Ovary (tissue), 9 donors: ENCODE data around the gene IFT88. TPM values are rescaled to one million over a fixed set of nuclear protein-coding genes. Genes with fewer than 3 reads are reported as not detected.

Experiments
- DNase-seq, 5 donors: peaks; one replicate each; pipeline ENCODE4 v3.0.0-alpha.2; 2019 to 2020
- H3K27ac ChIP-seq, 2 donors: fragments of 200-600 bp; one replicate each; pipeline versions ENCODE4 v1.5.1 to v1.8.0; 2019 to 2022
- H3K27me3 ChIP-seq: fragments of 200-600 bp; one replicate; pipeline ENCODE4 v1.8.0; 2022
- H3K36me3 ChIP-seq: fragments of 200-600 bp; sonication (generic); one replicate; pipeline ENCODE4 v1.5.1; 2019
- H3K4me1 ChIP-seq: one replicate; pipeline ENCODE4 v1.8.1; 2013; ENCODE audit warnings: mild to moderate bottlenecking, moderate library complexity; ENCODE audit not compliant: insufficient read depth
- H3K4me3 ChIP-seq: fragments of 200-600 bp; sonication (generic); one replicate; pipeline ENCODE4 v1.5.1; 2017
- H3K9me3 ChIP-seq, 2 donors: fragments of 200-600 bp in 1 of 2; sonication (generic) in 1 of 2; one replicate each; pipeline versions ENCODE4 v1.5.1 to v1.8.1; 2013 to 2019; ENCODE audit warnings: mild to moderate bottlenecking in 1 of 2, moderate library complexity in 1 of 2
- CTCF ChIP-seq, 3 donors: fragments of 450-650 bp in 2 of 3; fragments of 200-600 bp in 1 of 3; IDR thresholded peaks; one replicate each; pipeline versions ENCODE4 v1.5.1 to v1.8.0; 2016 to 2022; ENCODE audit warnings: antibody characterized with exemption in 3 of 3, mild to moderate bottlenecking in 1 of 3
- EP300 ChIP-seq: sonication (generic); formaldehyde crosslinking; IDR thresholded peaks from one replicate; pipeline ENCODE4 v1.6.1; 2017; ENCODE audit warnings: antibody characterized with exemption
- POLR2A ChIP-seq: fragments of 450-650 bp; IDR thresholded peaks from one replicate; pipeline ENCODE4 v1.6.1; 2017; ENCODE audit warnings: antibody characterized with exemption, mild to moderate bottlenecking, moderate library complexity
- WGBS, 3 donors: extraction: QIAGEN DNeasy Blood & Tissue Kit in 1 of 3; methylation state at CpG; one replicate each; pipeline versions ENCODE4 v1.1.5 to v1.1.7; 2013 to 2017; 5-methylcytosine and 5-hydroxymethylcytosine counted together
- intact Hi-C, 4 donors: fragments of 100-400 bp; cut with DNase I; formaldehyde crosslinking; loops; one replicate each; pipeline versions ENCODE4 v1.11.0 to v1.15.1; 2022 to 2023
- polyA plus RNA-seq, 2 donors: library from polyadenylated mRNA; stranded (reverse); fragments of 200-250 nt in 1 of 2; fragments of 350-450 nt in 1 of 2; fragmentation: Illumina TruSeq in 1 of 2; extraction: RNeasy Lipid Tissue Mini Kit (QIAGEN cat#74804) in 1 of 2; gene quantifications; one replicate each; pipeline ENCODE4 v1.2.3, GENCODE V29; 2013 to 2014
- total RNA-seq, 7 donors: library from RNA; depleted of rRNA in 2 of 7; stranded (reverse); fragments of >200 nt in 2 of 7; fragmentation: NEBNext Ultra II Directional in 3 of 7; extraction: Animal tissue kit (Norgen Biotek cat#: 25700) in 3 of 7; gene quantifications; one replicate each; pipeline versions ENCODE4 v1.1.0 to v1.2.4, GENCODE V29; 2016 to 2023
- donor health status: DM: no; HTN: no; CAD: no; lungs with moderate emphysema.
- donor health status: DM: no; HTN: no; CAD: no.
- donor health status: Bipolar disorder and iron deficiency.
- donor health status: DM: yes; HTN: yes; CAD: no.
- donor health status: DM: no; HTN: no; CAD: no.
- donor health status: DM: yes; HTN: yes; CAD: no.

IFT88 gene
- total and polyA plus RNA-seq, 9 donors, result 12.1 to 30.6 (median 22.9) TPM

GRCh38 chr13:20624213-20624612, 57.3 kb downstream of the IFT88 start:
- Histone ChIP-seq H3K36me3 (no peaks in the 10 kb centered on the region), H3K9me3 (no peaks in the 10 kb centered on the region), H3K4me3 (no peak overlapping the region), H3K27ac (no peak overlapping the region), H3K4me1 (no peaks in the 10 kb centered on the region), H3K27me3 (no peaks in the 10 kb centered on the region)
- 97 to 98% (median 97%) methylated on average over 4 of the region's 4 CpGs for WGBS, 3 donors
- no peak for DNase-seq
- TF ChIP-seq EP300 (no peak), CTCF (IDR thresholded peaks at IDR 0.05) (no peak), POLR2A (no peak)
- intact Hi-C loops, result no loop called here

GRCh38 chr13:20633802-20634201, 66.8 kb downstream of the IFT88 start:
- intact Hi-C loops, result no loop called here
- WGBS, 3 donors, result 95 to 100% (median 97%) methylated on average over 3 of the region's 3 CpGs
- H3K4me3 ChIP-seq, result no peak overlapping the region
- no peaks in the 10 kb centered on the region for H3K27me3 ChIP-seq
- H3K27ac ChIP-seq, result no peak overlapping the region
- no peaks in the 10 kb centered on the region for H3K9me3 ChIP-seq
- no peaks in the 10 kb centered on the region for H3K36me3 ChIP-seq
- no peaks in the 10 kb centered on the region for H3K4me1 ChIP-seq
- no peak for DNase-seq
- TF ChIP-seq POLR2A, result no peak
- no peak for TF ChIP-seq CTCF (IDR thresholded peaks at IDR 0.05)
- no peak for TF ChIP-seq EP300

- Histone ChIP-seq H3K4me1 (no peaks in the 10 kb centered on the region), H3K9me3 (no peaks in the 10 kb centered on the region), H3K27me3 (no peaks in the 10 kb centered on the region), H3K27ac (no peak overlapping the region), H3K4me3 (no peak overlapping the region), H3K36me3 (no peaks in the 10 kb centered on the region)
- intact Hi-C loops, result no loop called here
- TF ChIP-seq CTCF (IDR thresholded peaks at IDR 0.05), result no peak
- TF ChIP-seq POLR2A, result no peak
- TF ChIP-seq EP300, result no peak
- no peak for DNase-seq
- WGBS, 3 donors, result 96 to 97% (median 97%) methylated on average over 1 of the region's 1 CpG
These were observed 69.1 kb downstream of the IFT88 start for GRCh38 chr13:20636079-20636478.

GRCh38 chr13:20637811-20638210, 70.9 kb downstream of the IFT88 start:
- TF ChIP-seq POLR2A, result no peak
- no peak for TF ChIP-seq EP300
- no peak for TF ChIP-seq CTCF (IDR thresholded peaks at IDR 0.05)
- 89 to 94% (median 90%) methylated on average over 5 of the region's 5 CpGs for WGBS, 3 donors
- Histone ChIP-seq H3K27me3 (no peaks in the 10 kb centered on the region), H3K27ac (no peak overlapping the region), H3K4me1 (no peaks in the 10 kb centered on the region), H3K9me3 (no peaks in the 10 kb centered on the region), H3K4me3 (no peak overlapping the region), H3K36me3 (no peaks in the 10 kb centered on the region)
- intact Hi-C loops, result no loop called here
- DNase-seq, result no peak

GRCh38 chr13:20647758-20648157, 80.8 kb downstream of the IFT88 start:
- intact Hi-C loops, result loop anchor here in 1 of 4 donors (5.0 kb wide), 1 partner anchor 145 kb away; no protein-coding TSS in a partner anchor
- Histone ChIP-seq H3K4me1 (no peaks in the 10 kb centered on the region), H3K9me3 (no peaks in the 10 kb centered on the region), H3K27me3 (no peaks in the 10 kb centered on the region), H3K36me3 (no peaks in the 10 kb centered on the region), H3K27ac (no peak overlapping the region), H3K4me3 (no peak overlapping the region)
- 96 to 99% (median 97%) methylated on average over 2 of the region's 2 CpGs for WGBS, 3 donors
- DNase-seq, result no peak
- TF ChIP-seq POLR2A (no peak), CTCF (IDR thresholded peaks at IDR 0.05) (no peak), EP300 (no peak)
